GM12873 (cell line): Measurements from ENCODE around the gene SREBF1.

Source experiments
- TF ChIP-seq, protein P1 (sequence below): IDR thresholded peaks from 2 replicates; pipeline ENCODE4 v1.5.1; 2012; ENCODE audit warnings: low read depth, mild to moderate bottlenecking, moderate library complexity, low read length, control low read depth; ENCODE audit not compliant: insufficient read depth; ENCODE audit errors: missing control alignments

Gene SREBF1

DNA sequence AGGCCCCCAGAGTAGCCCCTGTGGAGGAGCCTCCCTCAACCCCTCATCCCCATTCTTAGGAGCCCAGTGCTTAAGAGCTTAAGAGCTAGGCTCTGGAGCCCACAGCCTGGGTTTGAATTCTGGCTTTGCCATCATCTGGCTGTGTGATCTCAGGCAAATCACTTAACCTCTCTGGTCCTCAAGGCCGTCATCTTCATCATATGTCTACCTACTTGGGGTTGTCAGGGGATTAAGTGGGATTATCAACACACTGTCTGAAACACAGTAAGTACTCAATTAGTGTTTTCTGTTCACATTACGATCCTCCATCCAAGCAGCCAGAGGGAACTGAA lies 4.8 kb downstream of the SREBF1 start:
- TF ChIP-seq, protein P1, sequence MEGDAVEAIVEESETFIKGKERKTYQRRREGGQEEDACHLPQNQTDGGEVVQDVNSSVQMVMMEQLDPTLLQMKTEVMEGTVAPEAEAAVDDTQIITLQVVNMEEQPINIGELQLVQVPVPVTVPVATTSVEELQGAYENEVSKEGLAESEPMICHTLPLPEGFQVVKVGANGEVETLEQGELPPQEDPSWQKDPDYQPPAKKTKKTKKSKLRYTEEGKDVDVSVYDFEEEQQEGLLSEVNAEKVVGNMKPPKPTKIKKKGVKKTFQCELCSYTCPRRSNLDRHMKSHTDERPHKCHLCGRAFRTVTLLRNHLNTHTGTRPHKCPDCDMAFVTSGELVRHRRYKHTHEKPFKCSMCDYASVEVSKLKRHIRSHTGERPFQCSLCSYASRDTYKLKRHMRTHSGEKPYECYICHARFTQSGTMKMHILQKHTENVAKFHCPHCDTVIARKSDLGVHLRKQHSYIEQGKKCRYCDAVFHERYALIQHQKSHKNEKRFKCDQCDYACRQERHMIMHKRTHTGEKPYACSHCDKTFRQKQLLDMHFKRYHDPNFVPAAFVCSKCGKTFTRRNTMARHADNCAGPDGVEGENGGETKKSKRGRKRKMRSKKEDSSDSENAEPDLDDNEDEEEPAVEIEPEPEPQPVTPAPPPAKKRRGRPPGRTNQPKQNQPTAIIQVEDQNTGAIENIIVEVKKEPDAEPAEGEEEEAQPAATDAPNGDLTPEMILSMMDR = no peak

DNA sequence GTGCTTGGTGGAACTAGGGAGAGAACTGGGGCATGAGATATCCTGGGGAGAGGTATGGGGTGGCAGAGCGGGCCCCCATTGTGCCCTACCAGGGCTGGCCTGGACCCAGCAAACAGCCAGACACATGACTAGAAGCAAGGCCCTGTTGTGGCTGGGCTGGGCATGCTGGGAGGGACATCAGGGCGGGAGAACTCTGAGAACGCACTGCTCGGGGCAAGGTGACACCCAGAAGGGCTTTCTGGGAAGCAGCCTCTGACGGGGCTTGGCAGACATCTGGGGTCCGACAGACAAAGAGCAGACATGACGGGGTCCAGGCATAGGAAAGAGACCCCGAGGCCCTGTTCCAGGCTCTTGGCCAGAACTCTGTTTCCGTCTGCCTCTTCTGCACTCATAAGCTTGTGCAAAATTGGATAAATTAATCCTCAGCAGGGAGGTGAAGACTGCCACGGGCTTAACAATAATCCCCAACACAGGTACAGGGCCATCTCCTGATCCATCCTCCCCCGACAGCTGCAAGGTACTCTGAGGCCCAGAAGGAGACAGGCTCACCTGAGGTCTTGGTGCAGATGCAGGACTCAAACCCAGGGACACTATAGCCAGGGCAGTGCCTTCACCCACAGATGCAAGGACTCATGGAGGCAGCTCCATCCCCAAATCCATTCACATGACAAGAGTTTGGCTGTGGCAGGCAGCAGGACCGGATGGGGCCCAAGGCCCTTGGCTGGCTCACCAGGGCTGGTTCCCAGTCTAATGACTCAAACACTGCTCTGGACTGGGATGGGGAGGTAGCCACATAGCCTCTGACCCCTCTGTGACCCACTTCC lies 5.4 kb downstream of the SREBF1 start:
- TF ChIP-seq, protein P1 = no peak

- TF ChIP-seq, protein P1 = no peak
Measured at GRCh38 chr17:17830740-17831207, 6.0 kb downstream of the SREBF1 start.

GRCh38 chr17:17830269-17830567 lies 6.6 kb downstream of the SREBF1 start:
- TF ChIP-seq, protein P1 = no peak

DNA sequence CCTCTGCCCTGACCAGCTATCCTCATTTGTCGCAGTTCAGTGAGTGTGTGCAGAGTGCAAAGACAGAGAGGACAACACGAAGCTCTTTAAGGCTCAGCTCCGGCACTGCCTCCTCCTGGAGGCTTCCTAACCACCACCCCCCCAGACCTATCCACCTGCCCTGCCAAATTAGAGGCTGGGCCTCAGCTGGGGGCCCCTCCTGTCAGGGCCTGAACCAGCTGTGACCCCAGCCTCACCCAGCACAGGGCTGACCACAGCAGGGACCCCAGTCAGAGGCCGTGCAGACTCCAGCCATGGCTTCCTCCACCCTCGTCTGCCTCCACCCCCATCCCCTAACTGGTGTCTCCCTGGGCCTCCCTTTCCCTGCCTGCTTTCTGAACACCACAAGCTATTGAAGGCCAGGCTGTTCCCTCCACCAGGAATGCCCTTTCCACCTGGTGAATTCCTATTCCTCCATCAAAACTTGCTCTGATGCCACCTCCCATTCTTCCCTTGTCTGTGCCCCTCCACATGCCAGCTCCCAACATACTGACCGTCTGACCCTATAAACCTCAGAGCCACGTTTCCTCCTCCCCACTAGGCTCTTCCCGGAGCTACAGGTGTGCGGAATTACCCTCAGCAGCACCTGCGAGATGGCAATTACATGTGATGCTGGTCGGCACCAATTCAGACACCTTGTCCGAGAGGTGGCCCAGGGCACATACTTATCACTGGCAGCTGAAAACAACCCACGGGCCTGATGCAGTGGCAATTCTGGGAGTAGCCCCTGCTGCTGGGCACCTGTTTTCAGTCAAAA lies 8.8 kb downstream of the SREBF1 start:
- TF ChIP-seq, protein P1 = no peak

DNA sequence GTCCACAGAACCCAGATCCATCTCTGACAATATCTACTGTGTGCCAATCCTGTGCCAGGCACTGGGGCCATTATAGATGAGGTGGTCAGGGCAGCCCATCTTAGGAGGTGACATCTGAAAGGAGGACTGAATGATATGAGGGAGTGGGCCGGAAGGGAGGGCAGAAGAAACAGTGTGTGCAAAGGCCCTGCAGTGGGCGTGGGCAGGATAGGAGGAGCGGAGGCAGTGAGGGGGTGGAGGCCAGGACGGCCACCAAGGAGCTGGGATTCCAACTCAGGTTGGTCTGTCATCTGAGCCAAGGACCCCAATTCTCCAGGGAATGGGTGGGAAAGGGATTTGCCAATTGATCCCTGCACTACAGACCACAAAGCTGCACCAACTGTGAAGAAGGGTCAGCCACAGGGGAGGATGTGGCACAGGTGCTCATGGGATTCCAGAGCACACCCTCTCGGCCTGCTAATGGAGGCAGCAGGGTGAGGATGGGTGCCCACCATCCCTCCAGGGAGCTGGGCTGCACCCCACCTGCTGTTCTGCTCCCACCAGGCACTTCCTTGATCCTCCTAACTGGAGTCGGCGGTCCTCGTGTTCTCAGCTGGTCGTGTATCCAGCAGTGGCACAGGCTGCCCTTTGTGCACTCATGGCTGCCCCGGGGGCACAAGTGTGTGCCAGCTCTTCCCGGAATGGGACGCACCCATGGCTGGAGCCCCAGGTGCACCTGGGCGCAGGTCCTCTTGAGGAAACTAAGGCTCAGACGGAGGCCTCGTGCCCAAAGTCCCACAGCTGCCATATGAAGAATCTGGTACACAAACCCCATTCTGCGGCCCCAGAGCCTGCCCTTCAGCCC lies 9.6 kb downstream of the SREBF1 start:
- TF ChIP-seq, protein P1 = no peak

DNA sequence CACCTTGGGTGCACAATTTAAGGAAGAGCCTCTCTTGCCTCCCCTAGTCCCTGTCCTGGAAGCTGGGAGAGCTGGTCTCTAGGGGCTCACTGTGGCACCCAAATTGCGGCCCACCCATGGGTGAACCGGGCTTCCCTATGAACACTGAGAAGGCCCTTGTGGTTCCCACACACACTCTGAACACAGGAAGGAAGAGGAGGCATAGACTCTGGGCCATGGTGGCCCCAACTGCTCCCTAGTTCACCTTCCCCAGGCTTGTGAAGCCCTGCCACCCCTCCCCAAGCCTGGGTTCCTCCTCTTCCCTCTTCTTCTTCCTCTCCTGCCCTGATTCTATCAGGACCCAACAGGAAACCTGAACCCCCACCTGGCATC lies 10.5 kb downstream of the SREBF1 start:
- TF ChIP-seq, protein P1 = no peak
